ENCODE results near the gene PRR23E. TPM values are rescaled to one million over a fixed set of nuclear protein-coding genes. Genes with fewer than 3 reads are reported as not detected.

The PRR23E gene
- total and polyA plus RNA-seq, 12 donors, result not detected

DNA sequence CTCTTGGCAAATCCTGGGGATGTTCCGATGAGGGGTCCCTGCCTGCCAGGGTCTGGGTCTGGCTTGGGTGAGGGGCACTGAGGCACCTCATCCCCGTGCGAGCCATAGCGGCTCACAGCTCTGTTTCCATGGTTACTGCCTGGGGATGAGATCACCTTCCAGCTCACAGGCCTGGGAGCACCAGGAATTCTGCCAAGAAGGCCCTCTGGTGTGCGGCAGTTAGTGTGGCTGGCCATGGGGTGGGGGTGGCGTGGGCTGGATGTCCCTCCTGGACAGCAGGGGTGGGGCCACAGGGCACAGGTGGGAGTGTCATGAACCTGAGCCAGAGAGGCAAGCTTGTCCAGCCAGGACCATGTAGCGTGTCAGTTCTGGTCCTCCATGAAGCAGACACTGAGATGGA is 22.1 kb upstream of the PRR23E start:
- Histone ChIP-seq H3K4me1 (peaks cover 0 to 8% (median 5%) of the 10 kb centered on the region in 9 donors), H3K36me3 (no peaks in the 10 kb centered on the region), H3K9me3 (no peaks in the 10 kb centered on the region), H3K4me3 (no peak overlapping the region), H3K27me3 (peaks cover 0 to 25% (median 9%) of the 10 kb centered on the region in 7 donors), H3K27ac (no peak overlapping the region)
- no peak for DNase-seq
- 46 to 48% methylated on average over 7 of the region's 7 CpGs for WGBS, 2 donors
- intact Hi-C loops (cut with DNase I), result loop anchor here in 7 of 10 donors (5.0 to 10.0 kb wide), 4 partner anchors 176 to 494 kb away; partner anchors contain the start of gene PLXNA1 (in 3 of the 7)
- ATAC-seq, result no peak
- TF ChIP-seq, protein P1, sequence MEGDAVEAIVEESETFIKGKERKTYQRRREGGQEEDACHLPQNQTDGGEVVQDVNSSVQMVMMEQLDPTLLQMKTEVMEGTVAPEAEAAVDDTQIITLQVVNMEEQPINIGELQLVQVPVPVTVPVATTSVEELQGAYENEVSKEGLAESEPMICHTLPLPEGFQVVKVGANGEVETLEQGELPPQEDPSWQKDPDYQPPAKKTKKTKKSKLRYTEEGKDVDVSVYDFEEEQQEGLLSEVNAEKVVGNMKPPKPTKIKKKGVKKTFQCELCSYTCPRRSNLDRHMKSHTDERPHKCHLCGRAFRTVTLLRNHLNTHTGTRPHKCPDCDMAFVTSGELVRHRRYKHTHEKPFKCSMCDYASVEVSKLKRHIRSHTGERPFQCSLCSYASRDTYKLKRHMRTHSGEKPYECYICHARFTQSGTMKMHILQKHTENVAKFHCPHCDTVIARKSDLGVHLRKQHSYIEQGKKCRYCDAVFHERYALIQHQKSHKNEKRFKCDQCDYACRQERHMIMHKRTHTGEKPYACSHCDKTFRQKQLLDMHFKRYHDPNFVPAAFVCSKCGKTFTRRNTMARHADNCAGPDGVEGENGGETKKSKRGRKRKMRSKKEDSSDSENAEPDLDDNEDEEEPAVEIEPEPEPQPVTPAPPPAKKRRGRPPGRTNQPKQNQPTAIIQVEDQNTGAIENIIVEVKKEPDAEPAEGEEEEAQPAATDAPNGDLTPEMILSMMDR (IDR thresholded peaks at IDR 0.05), result no peak

GRCh38 chr3:127171320-127171719 is 21.6 kb upstream of the PRR23E start:
- WGBS, 2 donors, result 68 to 73% methylated on average over 6 of the region's 6 CpGs
- Histone ChIP-seq H3K4me3 (no peak overlapping the region), H3K27ac (no peak overlapping the region), H3K4me1 (peaks cover 0 to 8% (median 5%) of the 10 kb centered on the region in 9 donors), H3K9me3 (no peaks in the 10 kb centered on the region), H3K27me3 (peaks cover 0 to 25% (median 9%) of the 10 kb centered on the region in 7 donors), H3K36me3 (no peaks in the 10 kb centered on the region)
- ATAC-seq (no peak), DNase-seq (no peak)
- TF ChIP-seq, protein P1 (IDR thresholded peaks at IDR 0.05), result no peak
- intact Hi-C loops (cut with DNase I), result loop anchor here in 7 of 10 donors (5.0 to 10.0 kb wide), 4 partner anchors 177 to 494 kb away; partner anchors contain the start of gene PLXNA1 (in 3 of the 7)

DNA sequence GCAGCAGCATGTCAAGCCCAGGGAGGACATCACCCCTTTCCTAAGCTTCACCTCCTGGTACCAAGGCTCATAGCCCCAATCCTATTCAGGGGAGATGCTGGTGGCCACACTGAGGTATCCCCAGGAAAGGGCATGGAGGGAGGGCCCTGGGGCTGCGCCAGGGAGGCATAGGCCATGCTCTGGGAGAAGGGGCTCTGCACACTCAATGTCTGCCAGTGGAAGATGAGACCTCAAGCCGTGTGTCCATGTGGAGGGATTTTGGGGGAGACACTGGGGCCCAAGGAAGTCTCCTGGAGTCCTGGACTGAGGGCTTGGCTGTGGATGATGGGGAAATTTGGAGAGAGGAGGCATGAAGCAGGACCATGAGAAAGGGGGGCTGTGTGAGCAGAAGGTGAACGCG is 21.2 kb upstream of the PRR23E start:
- no peak overlapping the region for H3K4me3 ChIP-seq
- no peaks in the 10 kb centered on the region for H3K36me3 ChIP-seq
- H3K27me3 ChIP-seq, result peaks cover 0 to 25% (median 9%) of the 10 kb centered on the region in 7 donors
- H3K4me1 ChIP-seq, result peaks cover 0 to 8% (median 5%) of the 10 kb centered on the region in 9 donors
- no peak for DNase-seq
- intact Hi-C loops (cut with DNase I), result loop anchor here in 7 of 10 donors (5.0 to 10.0 kb wide), 4 partner anchors 177 to 494 kb away; partner anchors contain the start of gene PLXNA1 (in 3 of the 7)
- 87 to 93% methylated on average over 4 of the region's 4 CpGs for WGBS, 2 donors
- no peak overlapping the region for H3K27ac ChIP-seq
- TF ChIP-seq, protein P1 (IDR thresholded peaks at IDR 0.05), result no peak
- ATAC-seq, result no peak
- no peaks in the 10 kb centered on the region for H3K9me3 ChIP-seq

DNA sequence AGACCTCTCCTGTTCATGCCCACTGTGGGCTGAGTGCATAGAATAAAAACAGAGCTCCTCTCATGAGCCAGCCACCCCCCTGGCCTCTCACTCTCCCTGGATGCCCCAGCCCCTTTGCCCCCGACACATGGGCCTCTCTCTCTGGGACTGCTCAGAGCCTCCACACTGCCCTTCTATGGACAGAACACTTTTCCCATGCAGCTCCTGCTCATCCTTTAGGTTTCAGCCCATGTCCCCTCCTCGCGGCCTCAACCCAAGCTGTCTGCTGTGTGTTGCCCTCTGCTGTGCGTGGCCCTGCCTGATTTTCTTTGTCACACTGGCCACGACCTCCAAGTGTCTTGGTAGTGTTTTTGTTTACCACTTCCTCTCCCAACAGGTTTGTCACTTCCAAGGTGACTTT is 20.7 kb upstream of the PRR23E start:
- ATAC-seq (no peak), DNase-seq (no peak)
- H3K4me3 ChIP-seq, result no peak overlapping the region
- H3K36me3 ChIP-seq, result no peaks in the 10 kb centered on the region
- peaks cover 0 to 24% (median 9%) of the 10 kb centered on the region in 7 donors for H3K27me3 ChIP-seq
- no peak overlapping the region for H3K27ac ChIP-seq
- TF ChIP-seq, protein P1 (IDR thresholded peaks at IDR 0.05), result no peak
- peaks cover 0 to 8% (median 5%) of the 10 kb centered on the region in 9 donors for H3K4me1 ChIP-seq
- intact Hi-C loops (cut with DNase I), result loop anchor here in 7 of 10 donors (5.0 to 10.0 kb wide), 4 partner anchors 177 to 495 kb away; partner anchors contain the start of gene PLXNA1 (in 3 of the 7)
- H3K9me3 ChIP-seq, result no peaks in the 10 kb centered on the region
- 79 to 81% methylated on average over 5 of the region's 5 CpGs for WGBS, 2 donors

Data from heart right ventricle (tissue), 16 donors.